GM21360 (cell line): Measurements from ENCODE around the gene ADGRV1.

ENCODE experiments used
- ATAC-seq: cut with Tn5 transposase; IDR thresholded peaks from one replicate; pipeline ENCODE4 v1.9.1; 2021; ENCODE audit warnings: mild to moderate bottlenecking, moderate library complexity; ENCODE audit not compliant: unreplicated experiment

Gene ADGRV1

DNA sequence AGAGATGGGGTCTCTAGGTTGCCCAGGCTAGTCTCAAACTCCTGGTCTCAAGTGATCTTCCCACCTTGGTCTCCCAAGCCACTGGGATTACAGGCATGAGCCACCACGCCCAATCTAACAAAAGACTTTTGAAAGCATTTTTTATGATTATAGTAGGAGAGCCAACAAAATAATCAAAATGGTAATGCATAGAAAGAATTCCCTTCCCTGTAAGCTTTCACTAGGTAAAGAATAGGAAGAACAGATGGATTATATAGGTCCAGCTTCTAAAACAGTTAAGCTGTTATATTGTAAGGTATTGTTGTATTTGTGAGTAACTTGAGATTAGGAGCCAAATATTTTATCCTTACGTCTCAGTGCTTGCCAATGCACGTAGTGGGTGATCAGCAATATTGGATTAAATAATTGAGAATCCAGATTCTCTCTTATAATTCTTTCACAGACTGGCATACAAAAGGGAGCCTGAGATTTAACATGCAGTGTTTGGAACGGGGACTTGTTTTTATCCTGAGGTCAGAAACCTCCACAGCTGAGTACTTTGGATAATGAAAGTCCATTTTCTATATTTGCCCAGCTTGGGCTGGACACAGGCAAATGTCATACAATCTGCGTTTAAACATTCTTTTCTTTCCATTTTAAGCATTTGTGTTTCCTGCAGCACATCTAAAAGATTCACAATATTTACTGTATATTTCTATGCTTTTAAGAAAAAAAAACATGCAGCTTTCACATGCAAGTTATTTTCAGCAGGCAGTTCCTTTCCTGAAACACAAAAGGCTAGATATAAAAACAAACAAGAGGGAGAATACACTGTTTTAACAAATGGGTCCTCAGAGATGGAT is 586.1 kb downstream of the ADGRV1 start:
- ATAC-seq = no peak

DNA sequence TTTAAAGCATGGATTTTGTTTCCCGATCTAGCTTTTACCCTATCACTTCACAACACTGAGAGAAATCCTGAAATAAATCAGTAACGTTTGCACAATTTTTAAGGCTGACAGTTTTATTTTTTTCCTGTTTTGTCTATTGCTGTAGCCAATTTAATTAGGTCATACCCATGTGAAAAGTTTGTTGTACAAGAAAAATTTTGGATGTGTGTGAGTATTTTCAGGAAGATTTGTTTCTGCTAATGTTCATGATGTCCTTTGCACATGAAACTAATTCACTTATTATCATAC is 586.7 kb downstream of the ADGRV1 start:
- ATAC-seq = no peak

- no peak for ATAC-seq
Observed at GRCh38 chr5:91146230-91146629, 587.6 kb downstream of the ADGRV1 start.

DNA sequence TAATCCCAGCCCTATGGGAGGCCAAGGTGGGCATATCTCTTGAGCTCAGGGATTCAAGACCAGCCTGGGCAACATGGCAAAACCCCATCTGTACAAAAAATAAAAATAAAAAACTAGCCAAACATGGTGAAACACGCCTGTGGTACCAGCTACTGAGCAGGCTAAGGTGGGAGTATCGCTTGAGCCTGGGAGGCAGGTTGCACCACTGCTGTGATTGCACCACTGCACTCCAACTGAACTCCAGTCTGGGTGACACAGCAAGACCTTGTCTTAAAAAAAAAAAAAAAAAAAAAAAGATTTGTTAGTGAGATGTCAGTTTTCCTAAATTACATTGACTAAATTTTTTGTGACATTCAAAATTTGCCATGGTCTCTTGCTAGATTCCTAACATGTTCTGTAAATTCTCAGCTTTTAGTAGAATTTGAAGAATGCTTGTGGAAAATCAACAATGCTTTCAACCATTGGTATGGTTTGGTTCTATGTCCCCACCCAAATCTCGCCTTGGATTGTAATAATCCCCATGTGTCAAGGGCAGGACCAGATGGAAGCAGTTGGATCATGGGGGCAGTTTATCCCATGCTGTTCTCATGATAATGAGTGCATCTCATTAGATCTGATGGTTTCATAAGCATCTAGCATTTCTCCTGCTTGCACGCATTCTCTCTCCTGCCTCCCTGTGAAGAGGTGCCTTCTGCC is 588.5 kb downstream of the ADGRV1 start:
- no peak for ATAC-seq

DNA sequence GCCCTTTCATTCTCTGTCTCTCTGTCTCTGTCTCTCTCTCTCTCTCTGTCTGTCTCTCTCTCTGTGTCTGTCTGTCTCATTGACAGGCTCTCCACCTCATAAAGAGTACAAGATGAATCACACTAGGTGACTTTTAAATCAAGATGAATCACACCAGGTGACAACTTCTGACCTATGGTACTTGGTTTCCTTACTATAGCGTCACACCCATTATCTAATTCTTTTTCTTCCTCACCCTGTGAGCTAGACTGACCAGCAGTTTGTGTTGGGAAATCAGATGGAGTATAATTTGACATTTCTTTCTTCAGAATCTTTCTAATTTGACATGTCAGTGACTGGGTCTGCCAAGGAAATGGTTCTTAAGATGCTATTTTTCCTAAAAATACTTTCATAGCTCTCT is 591.6 kb downstream of the ADGRV1 start:
- ATAC-seq = no peak

DNA sequence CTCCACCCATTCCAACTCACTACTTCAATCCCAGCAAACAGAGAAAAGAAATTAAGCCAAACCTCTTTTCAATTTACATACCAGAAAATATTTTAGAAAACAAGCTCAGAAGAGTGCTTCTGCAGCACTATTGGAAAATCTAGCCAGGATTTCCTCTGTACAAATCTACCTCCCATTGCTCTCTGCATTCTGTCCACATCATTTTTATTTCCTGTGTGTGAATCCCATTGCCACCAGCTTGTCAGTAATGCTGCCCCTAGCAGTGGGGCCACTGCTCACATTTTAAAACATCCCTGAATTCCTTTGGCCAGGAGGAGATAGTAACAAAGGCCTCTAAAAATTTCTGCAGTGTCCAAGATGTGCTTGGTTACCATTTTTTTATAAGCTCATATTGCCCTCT is 592.0 kb downstream of the ADGRV1 start:
- ATAC-seq = no peak

- no peak for ATAC-seq
Observed at GRCh38 chr5:91151947-91152346, 593.4 kb downstream of the ADGRV1 start.

- ATAC-seq = no peak
Observed at GRCh38 chr5:91154338-91154737, 595.7 kb downstream of the ADGRV1 start.

- ATAC-seq = no peak
Observed at GRCh38 chr5:91155274-91155673, 596.7 kb downstream of the ADGRV1 start.

DNA sequence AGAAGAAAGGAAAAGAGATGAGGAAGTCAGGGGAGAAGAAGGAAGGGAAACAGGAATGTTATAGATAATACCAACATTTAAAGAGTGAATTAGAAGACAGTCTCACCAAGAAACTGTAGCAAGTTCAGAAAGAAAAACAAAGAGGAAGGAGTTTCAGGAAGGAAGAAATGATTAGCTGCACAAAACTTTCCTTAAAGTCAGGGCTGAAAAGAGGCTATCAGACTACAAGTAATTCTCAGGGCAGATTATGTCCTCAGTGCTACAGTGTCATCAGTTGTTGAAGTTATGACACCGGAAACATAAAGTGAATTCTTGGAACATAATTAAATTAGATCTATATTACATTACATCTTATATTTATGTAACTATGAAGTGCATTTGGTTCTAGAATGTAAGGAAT is 597.6 kb downstream of the ADGRV1 start:
- ATAC-seq = no peak

DNA sequence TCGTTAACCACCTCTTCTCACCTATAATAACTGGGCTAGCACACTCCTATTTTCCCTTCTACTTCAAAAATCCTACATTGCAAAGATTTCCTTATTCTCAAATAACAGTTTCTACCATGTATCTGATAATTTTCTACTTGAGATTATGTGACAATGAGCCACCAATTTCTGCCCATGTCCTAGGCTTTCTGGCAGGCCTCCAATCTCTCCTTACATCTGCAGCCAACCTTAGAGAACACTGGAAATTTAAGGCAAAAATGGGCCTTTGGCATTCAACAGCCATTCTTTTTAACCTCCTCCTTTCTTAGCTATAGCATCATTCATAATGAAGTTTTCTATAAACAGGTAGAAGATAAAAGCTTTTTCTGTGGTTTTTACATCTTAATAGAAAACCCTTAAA is 599.4 kb downstream of the ADGRV1 start:
- no peak for ATAC-seq

DNA sequence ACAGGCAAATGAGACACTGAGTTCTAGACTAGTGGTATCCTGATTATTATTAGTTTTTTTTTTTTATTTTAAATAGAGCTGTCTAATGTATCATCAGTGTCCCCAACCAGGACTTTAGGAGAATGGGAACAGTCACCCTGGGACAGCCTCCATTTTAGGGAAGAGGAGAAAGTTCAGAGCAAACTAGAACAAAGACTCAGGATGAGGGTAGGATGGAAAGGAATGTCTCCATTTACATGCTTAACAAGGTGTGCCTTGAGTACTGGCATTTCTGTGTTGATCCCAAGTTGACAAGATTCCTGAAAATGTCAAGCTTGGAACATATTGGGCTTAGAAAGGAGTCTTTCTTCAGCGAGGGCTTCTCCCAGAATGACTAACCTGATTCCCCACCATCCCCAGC is 601.0 kb downstream of the ADGRV1 start:
- no peak for ATAC-seq

- ATAC-seq = no peak
Observed at GRCh38 chr5:91160714-91161285, 602.2 kb downstream of the ADGRV1 start.

- ATAC-seq = peak; percentile 98
Observed at GRCh38 chr5:91162534-91163381, 604.2 kb downstream of the ADGRV1 start.

- ATAC-seq = no peak
Observed at GRCh38 chr5:91164424-91164823, 605.8 kb downstream of the ADGRV1 start.

DNA sequence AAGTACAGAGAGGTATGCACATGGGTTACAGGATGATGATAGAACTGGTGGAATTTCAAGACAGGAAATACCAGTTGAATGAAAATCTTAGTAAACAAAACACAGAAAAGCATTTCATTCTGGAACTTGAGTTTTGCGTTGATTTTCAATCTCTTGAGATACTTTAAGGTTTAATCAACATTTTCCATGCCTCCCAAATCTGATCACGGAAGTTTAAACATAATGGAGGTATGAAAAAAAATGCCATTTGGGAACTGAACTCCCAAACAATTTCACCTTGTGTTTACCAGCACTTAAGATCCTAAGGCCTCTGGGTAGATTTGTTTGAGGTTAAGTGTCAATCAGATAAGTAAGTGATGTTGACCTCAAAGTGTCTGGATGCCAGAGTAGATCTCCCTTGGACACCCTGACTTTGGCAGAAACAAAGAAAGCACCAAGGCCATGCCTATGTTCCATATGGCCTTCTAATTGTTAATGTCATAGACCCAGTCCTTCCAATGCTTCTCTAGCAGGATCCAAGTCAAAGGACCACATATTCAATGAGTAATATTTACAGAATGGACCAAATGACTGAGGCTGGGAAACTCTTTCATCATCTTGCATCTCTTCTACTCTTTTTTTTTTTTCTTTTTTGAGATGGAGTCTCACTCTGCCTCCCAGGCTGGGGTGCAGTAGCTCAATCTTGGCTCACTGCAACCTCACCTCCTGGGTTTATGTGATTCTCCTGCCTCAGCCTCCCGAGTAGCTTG is 607.6 kb downstream of the ADGRV1 start:
- ATAC-seq = no peak

DNA sequence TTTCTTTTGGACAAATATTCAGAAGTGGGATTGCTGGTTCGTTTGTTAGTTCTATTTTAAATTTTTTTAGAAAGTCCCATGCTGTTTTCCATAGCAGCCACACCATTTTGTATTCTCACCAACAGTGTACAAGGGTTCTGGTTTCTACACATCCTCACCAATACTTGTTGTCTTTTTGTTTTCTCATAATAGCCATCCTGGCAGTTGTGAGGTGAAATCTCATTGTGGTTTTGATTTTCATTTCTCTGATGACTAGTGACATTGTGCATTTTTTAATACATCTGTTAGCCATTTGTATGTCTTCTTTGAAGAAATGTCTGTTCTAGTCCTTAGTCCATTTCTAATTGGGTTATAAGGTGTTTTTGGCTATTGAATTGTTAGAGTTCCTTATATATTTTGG is 610.3 kb downstream of the ADGRV1 start:
- no peak for ATAC-seq

DNA sequence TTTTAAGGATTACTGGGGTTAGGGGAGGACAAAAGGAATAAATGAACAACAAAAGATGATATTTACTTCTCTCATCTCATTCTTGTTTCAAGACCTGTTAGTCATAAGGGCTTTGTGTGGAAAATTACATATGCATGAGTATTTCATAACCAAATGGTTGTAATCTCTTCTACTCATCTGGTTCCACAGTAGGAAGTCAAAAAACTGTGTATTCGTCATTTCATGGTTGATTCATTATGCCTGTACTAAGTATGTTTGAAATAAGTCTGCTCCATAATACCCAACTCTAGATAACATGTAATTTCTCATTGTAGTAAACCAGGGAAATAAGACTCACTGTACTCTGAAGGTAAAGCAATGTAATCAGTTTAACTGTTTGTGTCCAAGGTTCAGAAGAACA is 611.7 kb downstream of the ADGRV1 start:
- no peak for ATAC-seq

GRCh38 chr5:91171322-91171721 is 612.7 kb downstream of the ADGRV1 start:
- ATAC-seq = no peak

GRCh38 chr5:91174396-91174795 is 615.8 kb downstream of the ADGRV1 start:
- ATAC-seq = no peak

DNA sequence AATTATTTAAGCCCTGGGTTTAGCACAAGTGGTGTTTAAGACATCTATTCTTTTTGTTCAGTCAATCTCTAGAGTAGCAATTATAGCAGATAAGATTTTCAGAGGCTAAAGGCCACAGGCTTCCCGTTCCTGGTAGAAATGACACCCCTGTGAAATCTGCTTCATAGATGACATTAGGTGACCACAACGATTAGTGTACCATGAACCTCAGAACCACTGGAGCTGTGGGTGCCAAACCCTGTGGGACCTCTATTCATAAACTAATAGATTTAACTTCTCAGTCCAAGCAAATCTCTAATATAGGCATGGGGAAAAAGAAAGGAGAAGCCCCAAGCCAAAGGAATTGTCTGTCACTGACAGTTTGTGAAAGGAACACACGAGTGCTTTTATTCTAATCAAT is 617.1 kb downstream of the ADGRV1 start:
- ATAC-seq = no peak
